ENCODE measurements around the gene MGAT4B.

The MGAT4B gene

DNA sequence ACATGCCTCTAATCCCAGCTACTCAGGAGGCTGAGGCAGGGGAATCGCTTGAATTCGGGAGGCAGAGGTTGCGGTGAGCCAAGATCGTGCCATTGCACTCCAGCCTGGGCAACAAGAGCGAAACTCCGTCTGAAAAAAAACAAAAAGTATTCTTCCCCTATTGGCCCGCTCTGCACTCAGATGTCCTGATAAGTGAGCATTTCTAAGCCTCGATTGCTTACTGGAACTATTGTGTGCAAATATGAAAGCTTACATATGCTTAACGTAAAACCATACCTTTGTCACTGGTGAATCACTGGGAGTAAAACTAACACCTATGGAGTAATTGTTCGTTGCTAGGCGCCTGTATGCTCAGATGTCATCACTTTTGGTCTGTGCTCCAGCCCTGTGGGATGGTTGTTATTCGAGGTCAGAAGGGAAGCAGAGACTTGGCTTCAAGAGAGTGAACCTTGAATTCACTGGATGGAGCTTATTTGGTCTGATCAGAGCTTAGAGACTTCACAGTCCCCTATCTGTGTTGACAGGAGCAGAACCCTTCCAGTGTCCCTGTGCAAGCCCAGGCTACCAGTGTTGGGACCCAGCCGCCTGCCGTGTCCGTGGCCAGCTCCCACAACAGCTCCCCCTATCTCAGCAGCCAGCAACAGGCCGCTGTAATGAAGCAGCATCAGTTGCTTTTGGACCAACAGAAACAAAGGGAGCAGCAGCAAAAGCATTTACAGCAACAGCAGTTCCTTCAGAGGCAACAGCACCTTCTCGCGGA, 38.2 kb downstream of the MGAT4B start:
- DNase-seq, result no peak

- no peak for DNase-seq
Observed at GRCh38 chr5:179767496-179768100, 39.1 kb downstream of the MGAT4B start.

- no peak for DNase-seq
Observed at GRCh38 chr5:179766726-179767455, 39.8 kb downstream of the MGAT4B start.

GRCh38 chr5:179766021-179766725, 40.5 kb downstream of the MGAT4B start:
- DNase-seq, result no peak

GRCh38 chr5:179765400-179765799, 41.3 kb downstream of the MGAT4B start:
- DNase-seq, result no peak

- DNase-seq, result no peak
Observed at GRCh38 chr5:179764056-179764455, 42.6 kb downstream of the MGAT4B start.

GRCh38 chr5:179763215-179763945, 43.3 kb downstream of the MGAT4B start:
- DNase-seq, result peak; percentile 26

DNA sequence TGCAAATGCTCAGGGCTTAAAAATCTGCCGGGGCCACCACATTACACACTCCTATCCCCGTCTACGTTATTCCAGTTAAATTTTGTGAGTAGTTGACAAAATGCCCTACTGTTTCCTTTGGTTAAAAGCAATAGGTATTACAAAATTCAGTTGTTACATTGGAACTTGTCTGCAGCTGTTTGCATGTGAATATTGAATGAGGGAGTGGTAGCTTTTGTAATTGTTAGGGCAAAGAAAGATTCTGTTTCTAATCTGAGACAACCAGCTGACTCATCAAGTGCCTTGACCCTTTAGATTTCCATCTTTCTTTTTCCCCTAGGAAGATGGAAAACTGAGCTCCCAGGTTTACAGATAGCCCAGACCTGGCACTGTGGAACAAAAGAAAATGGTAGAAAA, 43.9 kb downstream of the MGAT4B start:
- no peak for DNase-seq

GRCh38 chr5:179762079-179762780, 44.4 kb downstream of the MGAT4B start:
- no peak for DNase-seq

DNA sequence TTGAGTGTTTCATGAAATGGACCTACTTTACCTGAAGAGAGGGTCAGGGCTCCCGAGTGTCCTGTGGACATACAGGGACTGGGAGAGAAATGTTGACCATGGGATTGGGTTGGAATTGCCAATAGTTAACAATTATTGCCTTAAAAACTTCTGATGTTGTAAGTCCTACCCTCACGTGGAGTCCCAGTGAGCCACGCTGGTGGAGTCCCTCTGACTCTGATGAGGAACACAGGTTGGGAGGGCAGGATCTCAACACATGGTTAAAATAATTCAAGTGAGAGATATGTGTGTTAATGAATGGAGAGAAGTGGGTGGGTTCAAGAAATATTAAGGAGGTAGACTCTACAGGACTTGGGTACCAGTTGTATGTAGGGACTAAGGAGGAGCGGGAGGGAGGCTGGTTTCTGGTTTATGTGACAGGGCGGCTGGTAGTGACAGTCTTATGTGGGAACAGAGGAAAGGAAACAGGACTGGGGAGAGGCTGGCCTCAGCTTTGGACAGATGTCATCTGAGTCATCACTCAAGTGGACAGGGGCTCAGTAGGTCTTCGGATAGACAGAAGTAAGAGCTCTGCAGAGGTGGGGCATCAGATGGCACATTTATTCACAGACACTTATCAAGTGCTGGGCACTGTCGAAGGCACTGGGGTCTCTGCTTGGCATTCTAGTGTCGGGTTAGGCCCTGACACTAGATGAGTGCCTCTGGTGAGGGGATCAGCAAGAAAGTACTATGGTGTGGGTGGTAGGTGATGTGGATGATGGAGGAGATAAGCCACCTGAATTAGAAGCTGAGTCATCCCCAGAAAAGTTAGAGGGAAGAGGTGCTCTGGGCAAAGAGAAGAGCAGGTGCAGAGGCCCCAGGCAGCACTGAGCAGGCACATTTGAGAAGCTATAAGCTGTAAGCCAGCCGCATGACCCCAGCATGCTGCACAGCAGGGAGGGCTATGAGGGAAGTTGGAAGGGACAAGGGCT, 46.8 kb downstream of the MGAT4B start:
- no peak for DNase-seq

GRCh38 chr5:179758955-179759354, 47.7 kb downstream of the MGAT4B start:
- no peak for DNase-seq

GRCh38 chr5:179755022-179755421, 51.6 kb downstream of the MGAT4B start:
- no peak for DNase-seq

GRCh38 chr5:179753971-179754370, 52.7 kb downstream of the MGAT4B start:
- no peak for DNase-seq

DNA sequence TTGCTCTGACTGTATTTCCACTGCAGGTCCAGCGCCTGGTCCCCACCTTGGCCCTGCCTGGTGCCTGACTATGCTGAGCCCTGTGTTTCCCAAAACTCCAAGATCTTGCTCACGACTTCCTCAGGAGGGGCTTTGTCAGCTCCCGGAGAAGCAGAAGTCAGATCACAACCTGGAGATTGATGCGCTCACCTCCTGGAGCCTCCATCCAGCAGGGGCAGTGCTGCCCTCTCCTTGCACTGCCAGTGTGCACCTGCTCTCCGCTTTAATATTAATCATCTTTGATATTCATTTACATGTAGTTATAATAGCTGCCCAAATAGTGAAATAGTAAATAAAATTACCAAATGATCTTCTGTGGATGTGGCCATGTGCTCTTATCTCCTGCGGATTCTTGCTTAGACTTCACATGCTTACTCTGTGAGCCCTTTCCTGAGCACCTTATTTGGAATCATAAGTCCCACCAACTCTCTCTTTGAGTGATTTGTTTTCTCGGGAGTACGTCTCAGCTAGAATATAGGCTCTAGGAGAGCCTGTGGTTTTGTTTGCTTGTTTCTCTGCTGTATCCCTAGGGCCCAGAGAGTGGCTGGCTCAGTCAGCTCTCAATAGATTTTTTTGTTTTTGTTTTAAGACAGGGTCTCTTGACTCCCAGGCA, 56.7 kb downstream of the MGAT4B start:
- no peak for DNase-seq

DNA sequence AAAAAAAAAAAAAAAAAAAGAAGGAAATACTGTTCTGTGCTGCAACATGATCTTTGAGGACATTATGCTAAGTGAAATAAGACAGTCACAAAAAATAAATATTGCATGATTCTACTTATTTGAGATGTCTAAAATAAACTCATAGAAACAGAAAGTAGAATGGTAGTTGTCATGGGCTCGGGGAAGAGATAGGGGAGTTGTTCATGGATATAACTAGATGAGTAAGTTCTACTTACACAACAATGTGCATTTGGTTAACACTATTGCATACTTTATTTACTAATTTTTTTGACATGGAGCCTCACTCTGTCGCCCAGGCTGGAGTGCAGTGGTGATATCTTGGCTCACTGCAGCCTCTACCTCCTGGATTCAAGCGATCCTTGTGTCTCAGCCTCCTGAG, 58.9 kb downstream of the MGAT4B start:
- no peak for DNase-seq
